BJ (cell line): ENCODE data around the gene SLC44A5. TPM values are rescaled to one million over a fixed set of nuclear protein-coding genes. Genes with fewer than 3 reads are reported as not detected.

Source experiments
- CTCF ChIA-PET: fragments of 350-600 bp; formaldehyde crosslinking; extraction: SDS; loops from one replicate; lab custom pipeline; 2021; ENCODE audit warnings: antibody characterized with exemption, inconsistent platforms; lab: Yijun Ruan, JAX
- POLR2A ChIA-PET: fragments of 300-600 bp; sonication (Branson Sonifier 250); formaldehyde crosslinking; extraction: SDS; loops from one replicate; lab custom pipeline; 2021; ENCODE audit warnings: antibody characterized with exemption; lab: Charles Lee
- DNase-seq: peaks from one replicate; pipeline ENCODE4 v3.0.0-alpha.2; 2011; ENCODE audit warnings: low read depth
- H3K27me3 ChIP-seq: 2 replicates; pipeline ENCODE4 v1.6.0; 2011; ENCODE audit warnings: low read length; ENCODE audit not compliant: control insufficient read depth, insufficient read depth
- H3K36me3 ChIP-seq: 2 replicates; pipeline ENCODE4 v1.5.1; 2011; ENCODE audit warnings: low read length; ENCODE audit not compliant: control insufficient read depth, insufficient read depth
- H3K4me3 ChIP-seq: 2 replicates; pipeline ENCODE4 v1.5.1; 2011; ENCODE audit warnings: low read depth, mild to moderate bottlenecking, control low read depth, low read length
- polyA plus RNA-seq: library from polyadenylated mRNA; depleted of rRNA; stranded (reverse); fragments of >200 nt; gene quantifications from 2 replicates; pipeline ENCODE4 v1.2.3, GENCODE V29; 2011
- TF ChIP-seq, protein P1 (sequence below): IDR thresholded peaks from 2 replicates; pipeline ENCODE4 v1.5.1; 2011; ENCODE audit warnings: low read depth, mild to moderate bottlenecking, control low read depth, inconsistent platforms, low read length, moderate library complexity; ENCODE audit not compliant: insufficient read depth

Gene SLC44A5
- polyA plus RNA-seq, 1 experiment = 0.07 TPM

DNA sequence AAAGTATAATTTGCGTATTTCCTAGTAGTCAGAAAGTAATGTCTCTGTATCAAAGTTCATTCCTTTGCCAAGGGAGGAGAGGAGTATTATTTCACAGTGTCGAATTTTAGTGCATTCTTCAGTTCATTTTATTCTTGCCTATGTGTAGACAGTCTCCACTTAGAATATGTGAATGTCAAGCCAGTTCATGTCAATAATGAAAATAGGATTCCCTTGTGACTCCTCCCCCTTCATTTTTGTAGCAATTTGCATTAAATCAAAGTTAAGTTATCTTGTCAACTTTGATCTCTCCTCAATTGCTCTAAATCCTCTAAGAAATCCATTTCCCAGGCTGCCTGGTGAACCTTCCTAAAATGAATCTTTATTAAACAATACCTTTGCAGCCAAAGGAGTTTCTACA, 179.1 kb downstream of the SLC44A5 start:
- no peak for DNase-seq
- no peak overlapping the region for H3K4me3 ChIP-seq
- H3K27me3 ChIP-seq = no peaks in the 10 kb centered on the region
- ChIA-PET CTCF (no interaction called here), POLR2A (no interaction called here)
- H3K36me3 ChIP-seq = no peaks in the 10 kb centered on the region
- TF ChIP-seq, protein P1, sequence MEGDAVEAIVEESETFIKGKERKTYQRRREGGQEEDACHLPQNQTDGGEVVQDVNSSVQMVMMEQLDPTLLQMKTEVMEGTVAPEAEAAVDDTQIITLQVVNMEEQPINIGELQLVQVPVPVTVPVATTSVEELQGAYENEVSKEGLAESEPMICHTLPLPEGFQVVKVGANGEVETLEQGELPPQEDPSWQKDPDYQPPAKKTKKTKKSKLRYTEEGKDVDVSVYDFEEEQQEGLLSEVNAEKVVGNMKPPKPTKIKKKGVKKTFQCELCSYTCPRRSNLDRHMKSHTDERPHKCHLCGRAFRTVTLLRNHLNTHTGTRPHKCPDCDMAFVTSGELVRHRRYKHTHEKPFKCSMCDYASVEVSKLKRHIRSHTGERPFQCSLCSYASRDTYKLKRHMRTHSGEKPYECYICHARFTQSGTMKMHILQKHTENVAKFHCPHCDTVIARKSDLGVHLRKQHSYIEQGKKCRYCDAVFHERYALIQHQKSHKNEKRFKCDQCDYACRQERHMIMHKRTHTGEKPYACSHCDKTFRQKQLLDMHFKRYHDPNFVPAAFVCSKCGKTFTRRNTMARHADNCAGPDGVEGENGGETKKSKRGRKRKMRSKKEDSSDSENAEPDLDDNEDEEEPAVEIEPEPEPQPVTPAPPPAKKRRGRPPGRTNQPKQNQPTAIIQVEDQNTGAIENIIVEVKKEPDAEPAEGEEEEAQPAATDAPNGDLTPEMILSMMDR = no peak

GRCh38 chr1:75430526-75430925, 180.4 kb downstream of the SLC44A5 start:
- no peak for DNase-seq
- no peak overlapping the region for H3K4me3 ChIP-seq
- TF ChIP-seq, protein P1 = no peak
- POLR2A ChIA-PET = no interaction called here
- no peaks in the 10 kb centered on the region for H3K27me3 ChIP-seq
- H3K36me3 ChIP-seq = no peaks in the 10 kb centered on the region
- CTCF ChIA-PET = no interaction called here

DNA sequence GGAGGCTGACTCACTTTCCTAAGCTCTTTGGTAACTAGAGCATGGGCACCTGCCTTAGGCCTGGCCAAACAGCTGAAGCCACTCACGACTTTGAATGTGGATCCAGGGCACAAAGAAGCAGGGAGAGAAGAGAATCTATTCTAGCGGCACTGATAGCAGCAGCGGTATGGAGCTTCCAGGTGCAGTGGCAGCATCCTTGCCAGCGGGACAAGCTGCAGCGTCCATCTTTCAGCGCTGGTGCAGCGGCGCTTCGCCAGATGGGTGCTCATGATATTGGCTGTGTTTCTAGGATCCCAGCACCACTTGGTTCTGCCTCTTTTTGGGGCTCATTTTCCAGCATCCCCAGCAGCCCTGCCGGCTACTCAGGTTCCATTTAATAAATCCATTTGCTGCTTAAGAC, 184.2 kb downstream of the SLC44A5 start:
- no peaks in the 10 kb centered on the region for H3K36me3 ChIP-seq
- POLR2A ChIA-PET = no interaction called here
- TF ChIP-seq, protein P1 = no peak
- H3K4me3 ChIP-seq = no peak overlapping the region
- CTCF ChIA-PET = interaction anchor here (0.6 kb wide), 1 partner anchor 69 kb away, joined by 3 read pairs; no protein-coding TSS in a partner anchor
- no peak for DNase-seq
- no peaks in the 10 kb centered on the region for H3K27me3 ChIP-seq

DNA sequence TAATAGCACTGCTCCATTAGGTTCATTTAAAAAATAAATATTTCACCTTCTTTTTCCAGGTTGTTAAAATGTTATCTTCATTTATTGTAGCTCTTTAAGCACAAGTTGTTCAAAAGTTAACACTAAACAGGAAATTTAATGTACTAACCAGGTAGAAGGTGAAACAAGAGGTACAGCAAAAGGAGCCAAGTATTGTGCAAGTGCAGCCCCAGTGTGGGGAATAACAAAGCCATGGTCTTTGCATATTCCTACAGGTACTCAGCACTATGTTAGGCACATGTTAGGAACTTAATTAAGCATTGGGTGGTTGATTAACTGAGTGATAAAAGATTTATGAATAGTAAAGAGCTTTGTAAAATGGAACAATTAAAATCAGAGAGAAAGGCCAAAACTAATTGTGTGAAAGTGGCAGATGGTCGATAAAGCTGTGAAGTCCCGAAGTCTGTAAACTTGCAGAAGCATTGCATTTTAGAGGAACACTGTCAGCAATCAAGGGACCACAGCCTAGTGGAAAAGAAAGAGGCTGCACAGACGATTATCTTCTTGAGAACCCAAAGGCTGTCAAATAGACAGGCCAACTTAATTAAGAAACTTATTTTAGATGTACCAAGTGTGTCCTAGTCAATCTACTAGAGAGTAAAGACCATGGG, 185.8 kb downstream of the SLC44A5 start:
- Histone ChIP-seq H3K36me3 (no peaks in the 10 kb centered on the region), H3K4me3 (no peak overlapping the region), H3K27me3 (no peaks in the 10 kb centered on the region)
- TF ChIP-seq, protein P1 = no peak
- ChIA-PET CTCF (no interaction called here), POLR2A (no interaction called here)
- no peak for DNase-seq

- CTCF ChIA-PET = no interaction called here
- no peak for DNase-seq
- TF ChIP-seq, protein P1 = no peak
- Histone ChIP-seq H3K36me3 (no peaks in the 10 kb centered on the region), H3K4me3 (no peak overlapping the region), H3K27me3 (no peaks in the 10 kb centered on the region)
- POLR2A ChIA-PET = no interaction called here
Observed at GRCh38 chr1:75423616-75424015, 187.3 kb downstream of the SLC44A5 start.
